ENCODE data around the gene HCFC1R1.

GRCh38 chr16:3017794-3018506, 5.8 kb downstream of the HCFC1R1 start, which contains the start of gene CLDN6:
- TF ChIP-seq CTCF (IDR thresholded peaks at IDR 0.05; ENCODE audit: insufficient read depth, low read depth, low read length): peak; percentile 21
- no peak for TF ChIP-seq EZH2 (IDR thresholded peaks at IDR 0.05; ENCODE audit: insufficient read depth, low read length)
